Natural killer cell treated with Interleukin-12 subunit alpha and Interleukin-12 subunit beta and Interleukin-15 and Interleukin-18, amount 100 ng/mL, for 72 hours (primary cell): Measurements from ENCODE around the gene JPH2. TPM values are rescaled to one million over a fixed set of nuclear protein-coding genes. Genes with fewer than 3 reads are reported as not detected.

Source experiments
- ATAC-seq, 2 donors: fragments of 150-1000 bp; cut with Tn5 transposase in 1 of 2; sonication (Bioruptor Pico), chemical (Tn5 transposase) in 1 of 2; 2 replicates each; pipeline ENCODE4 v1.10.0; 2021
- DNase-seq: peaks from one replicate; pipeline ENCODE4 v3.0.0; 2022; ENCODE audit warnings: low spot score
- H3K27ac Mint-ChIP-seq, 2 donors: 1 replicate in 1 of 2; 2 replicates in 1 of 2; pipeline ENCODE4 v1.8.0; 2022; ENCODE audit warnings: mixed read lengths in 2 of 2, mild to moderate bottlenecking in 1 of 2, moderate library complexity in 1 of 2
- H3K27me3 Mint-ChIP-seq, 2 donors: 1 replicate in 1 of 2; 2 replicates in 1 of 2; pipeline ENCODE4 v1.8.0; 2022; ENCODE audit warnings: mixed read lengths in 2 of 2
- H3K36me3 Mint-ChIP-seq: one replicate; pipeline ENCODE4 v1.8.0; 2022; ENCODE audit warnings: mixed read lengths
- H3K4me1 Mint-ChIP-seq, 2 donors: 1 replicate in 1 of 2; 2 replicates in 1 of 2; pipeline ENCODE4 v1.8.0; 2022; ENCODE audit warnings: low read depth in 2 of 2, mixed read lengths in 2 of 2, mild to moderate bottlenecking in 1 of 2
- H3K4me3 Mint-ChIP-seq: one replicate; pipeline ENCODE4 v1.8.0; 2022; ENCODE audit warnings: mixed read lengths
- H3K9me3 Mint-ChIP-seq: 2 replicates; pipeline ENCODE4 v1.8.0; 2022; ENCODE audit warnings: mixed read lengths
- total RNA-seq, 2 donors: library from RNA; stranded (reverse); gene quantifications; one replicate each; pipeline ENCODE4 v1.2.3, GENCODE V29; 2022

The JPH2 gene
- total RNA-seq, 2 donors from 2014 or later = 1.0 to 2.0 TPM

GRCh38 chr20:44146272-44146671 is 40.7 kb downstream of the JPH2 start:
- no peak overlapping the region for H3K27ac Mint-ChIP-seq
- H3K9me3 Mint-ChIP-seq = no peaks in the 10 kb centered on the region
- DNase-seq = no peak
- no peaks in the 10 kb centered on the region for H3K36me3 Mint-ChIP-seq
- no peak for ATAC-seq
- H3K4me3 Mint-ChIP-seq = no peak overlapping the region
- H3K4me1 Mint-ChIP-seq = no peaks in the 10 kb centered on the region
- H3K27me3 Mint-ChIP-seq = peaks cover 9 to 15% of the 10 kb centered on the region in 2 donors

GRCh38 chr20:44145131-44145775 is 41.7 kb downstream of the JPH2 start:
- ATAC-seq (no peak), DNase-seq (no peak)
- H3K36me3 Mint-ChIP-seq = no peaks in the 10 kb centered on the region
- no peaks in the 10 kb centered on the region for H3K4me1 Mint-ChIP-seq
- no peak overlapping the region for H3K27ac Mint-ChIP-seq
- peaks cover 14 to 15% of the 10 kb centered on the region in 2 donors for H3K27me3 Mint-ChIP-seq
- H3K4me3 Mint-ChIP-seq = no peak overlapping the region
- no peaks in the 10 kb centered on the region for H3K9me3 Mint-ChIP-seq

- DNase-seq = no peak
- no peak for ATAC-seq
- no peak overlapping the region for H3K4me3 Mint-ChIP-seq
- H3K36me3 Mint-ChIP-seq = no peaks in the 10 kb centered on the region
- no peaks in the 10 kb centered on the region for H3K4me1 Mint-ChIP-seq
- no peaks in the 10 kb centered on the region for H3K9me3 Mint-ChIP-seq
- H3K27me3 Mint-ChIP-seq = peaks cover 15 to 19% of the 10 kb centered on the region in 2 donors
- no peak overlapping the region for H3K27ac Mint-ChIP-seq
These were observed 43.1 kb downstream of the JPH2 start for GRCh38 chr20:44143936-44144335.

GRCh38 chr20:44142413-44142812 is 44.6 kb downstream of the JPH2 start:
- no peaks in the 10 kb centered on the region for H3K9me3 Mint-ChIP-seq
- peaks cover 15 to 20% of the 10 kb centered on the region in 2 donors for H3K27me3 Mint-ChIP-seq
- ATAC-seq (peak in 1 of 2 donors; percentile 9), DNase-seq (no peak)
- H3K36me3 Mint-ChIP-seq = no peaks in the 10 kb centered on the region
- H3K27ac Mint-ChIP-seq = no peak overlapping the region
- H3K4me3 Mint-ChIP-seq = no peak overlapping the region
- no peaks in the 10 kb centered on the region for H3K4me1 Mint-ChIP-seq

GRCh38 chr20:44141873-44142272 is 45.1 kb downstream of the JPH2 start:
- H3K9me3 Mint-ChIP-seq = no peaks in the 10 kb centered on the region
- DNase-seq (no peak), ATAC-seq (no peak)
- H3K4me3 Mint-ChIP-seq = no peak overlapping the region
- peaks cover 15 to 20% of the 10 kb centered on the region in 2 donors for H3K27me3 Mint-ChIP-seq
- H3K27ac Mint-ChIP-seq = no peak overlapping the region
- H3K36me3 Mint-ChIP-seq = no peaks in the 10 kb centered on the region
- H3K4me1 Mint-ChIP-seq = no peaks in the 10 kb centered on the region

- DNase-seq = no peak
- H3K9me3 Mint-ChIP-seq = no peaks in the 10 kb centered on the region
- no peak overlapping the region for H3K27ac Mint-ChIP-seq
- no peak overlapping the region for H3K4me3 Mint-ChIP-seq
- no peaks in the 10 kb centered on the region for H3K4me1 Mint-ChIP-seq
- no peaks in the 10 kb centered on the region for H3K36me3 Mint-ChIP-seq
- no peak for ATAC-seq
- H3K27me3 Mint-ChIP-seq = peaks cover 14 to 18% of the 10 kb centered on the region in 2 donors
These were observed 48.1 kb downstream of the JPH2 start for GRCh38 chr20:44138867-44139266.

- no peak overlapping the region for H3K4me3 Mint-ChIP-seq
- H3K4me1 Mint-ChIP-seq = no peaks in the 10 kb centered on the region
- no peaks in the 10 kb centered on the region for H3K36me3 Mint-ChIP-seq
- peaks cover under 1 to 11% of the 10 kb centered on the region in 2 donors for H3K27me3 Mint-ChIP-seq
- H3K9me3 Mint-ChIP-seq = no peaks in the 10 kb centered on the region
- DNase-seq = no peak
- ATAC-seq = no peak
- no peak overlapping the region for H3K27ac Mint-ChIP-seq
These were observed 49.7 kb downstream of the JPH2 start for GRCh38 chr20:44137266-44137801.

- H3K27me3 Mint-ChIP-seq = peaks cover 0 to 11% of the 10 kb centered on the region in 2 donors
- H3K4me3 Mint-ChIP-seq = no peak overlapping the region
- no peak overlapping the region for H3K27ac Mint-ChIP-seq
- no peaks in the 10 kb centered on the region for H3K4me1 Mint-ChIP-seq
- no peak for DNase-seq
- ATAC-seq = peak in 1 of 2 donors; percentile 2
- H3K36me3 Mint-ChIP-seq = no peaks in the 10 kb centered on the region
- no peaks in the 10 kb centered on the region for H3K9me3 Mint-ChIP-seq
These were observed 50.3 kb downstream of the JPH2 start for GRCh38 chr20:44136579-44137265.

GRCh38 chr20:44135417-44136204 is 51.4 kb downstream of the JPH2 start:
- DNase-seq (no peak), ATAC-seq (peak; percentile 38 to 43)
- Mint-ChIP-seq H3K4me1 (no peaks in the 10 kb centered on the region), H3K27ac (no peak overlapping the region), H3K9me3 (no peaks in the 10 kb centered on the region), H3K36me3 (no peaks in the 10 kb centered on the region), H3K4me3 (no peak overlapping the region), H3K27me3 (peaks cover 0 to 8% of the 10 kb centered on the region in 2 donors)

- Mint-ChIP-seq H3K27ac (no peak overlapping the region), H3K36me3 (no peaks in the 10 kb centered on the region), H3K9me3 (no peaks in the 10 kb centered on the region), H3K4me1 (no peaks in the 10 kb centered on the region), H3K27me3 (peaks cover 0 to 7% of the 10 kb centered on the region in 2 donors), H3K4me3 (no peak overlapping the region)
- ATAC-seq = peak; percentile 11 to 44
- no peak for DNase-seq
These were observed 52.0 kb downstream of the JPH2 start for GRCh38 chr20:44135012-44135412.

GRCh38 chr20:44133424-44133823 is 53.6 kb downstream of the JPH2 start:
- no peak overlapping the region for H3K27ac Mint-ChIP-seq
- DNase-seq (no peak), ATAC-seq (no peak)
- no peaks in the 10 kb centered on the region for H3K27me3 Mint-ChIP-seq
- H3K9me3 Mint-ChIP-seq = no peaks in the 10 kb centered on the region
- no peaks in the 10 kb centered on the region for H3K36me3 Mint-ChIP-seq
- no peak overlapping the region for H3K4me3 Mint-ChIP-seq
- H3K4me1 Mint-ChIP-seq = no peaks in the 10 kb centered on the region

GRCh38 chr20:44131704-44132103 is 55.3 kb downstream of the JPH2 start:
- no peaks in the 10 kb centered on the region for H3K36me3 Mint-ChIP-seq
- DNase-seq = no peak
- no peak overlapping the region for H3K4me3 Mint-ChIP-seq
- H3K4me1 Mint-ChIP-seq = no peaks in the 10 kb centered on the region
- no peaks in the 10 kb centered on the region for H3K27me3 Mint-ChIP-seq
- H3K9me3 Mint-ChIP-seq = no peaks in the 10 kb centered on the region
- no peak overlapping the region for H3K27ac Mint-ChIP-seq
- ATAC-seq = no peak

GRCh38 chr20:44129911-44130718 is 56.9 kb downstream of the JPH2 start:
- Mint-ChIP-seq H3K4me3 (no peak overlapping the region), H3K4me1 (no peaks in the 10 kb centered on the region), H3K27ac (no peak overlapping the region), H3K27me3 (no peaks in the 10 kb centered on the region), H3K36me3 (no peaks in the 10 kb centered on the region), H3K9me3 (no peaks in the 10 kb centered on the region)
- DNase-seq (no peak), ATAC-seq (peak in 1 of 2 donors; percentile 24)
